ENCODE measurements around the gene ZC3H4. TPM values are rescaled to one million over a fixed set of nuclear protein-coding genes. Genes with fewer than 3 reads are reported as not detected.
A peak's percentile ranks its signal among the peaks of the same experiment; 100 is the strongest.
"Not testable (repeated sequence)": the region's sequence is repeated elsewhere in the genome, so short reads cannot be mapped to it uniquely, and the experiment has no call there.

The ZC3H4 gene
- 9.4 and 9.6 TPM in 2 replicates for total RNA-seq (2014; rRNA removed; shearing (Covaris generic))
- 8.0 and 10.9 TPM in 2 replicates for polyA plus RNA-seq (2014; cell fraction: nucleus; rRNA removed)

DNA sequence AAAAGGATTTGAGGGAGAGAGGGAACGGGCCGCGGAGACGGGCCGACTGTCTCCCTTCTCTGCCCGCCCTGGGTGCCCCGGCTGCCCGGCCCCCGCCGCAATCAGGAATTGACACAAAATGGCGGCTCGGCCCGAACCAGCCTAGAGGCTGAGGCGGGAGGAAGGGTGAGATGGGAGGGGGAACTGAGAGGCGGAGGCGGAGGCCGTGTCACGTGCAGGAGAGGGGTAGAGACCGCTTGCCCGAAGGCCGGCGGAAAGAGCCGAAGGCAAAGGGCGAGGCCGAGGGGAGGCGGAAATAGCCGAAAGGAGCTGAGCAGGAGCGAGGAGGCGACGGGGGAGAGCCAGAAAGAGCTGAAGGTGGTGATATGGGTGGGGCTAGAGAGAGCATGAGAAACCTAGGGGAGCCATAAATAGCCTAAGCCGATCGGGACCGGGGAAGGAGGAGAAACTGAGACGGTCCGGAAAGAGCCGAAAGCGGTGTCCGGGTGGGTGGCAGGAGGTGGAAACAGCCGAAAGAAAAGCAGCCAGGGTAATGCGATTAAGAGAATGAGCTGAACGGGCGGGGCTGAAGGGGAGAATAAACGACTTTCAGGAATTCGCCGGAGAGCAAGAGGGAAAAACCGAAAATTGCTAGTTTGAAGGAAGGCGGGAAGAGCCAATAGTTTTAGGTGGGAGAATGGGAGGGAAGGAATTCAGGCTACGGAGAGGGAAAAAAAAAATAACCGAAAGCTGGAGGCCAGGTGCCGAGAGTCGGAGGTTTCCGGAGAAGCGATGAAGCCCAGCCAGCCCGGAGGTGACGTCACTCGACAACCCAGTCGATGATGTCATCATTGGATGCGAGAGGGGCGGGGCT, at the start of gene ZC3H4:
ZC3H4 (minus strand) TSS at position 780 of the 853 bp plus-strand sequence. CDS start 1,192 bp downstream, outside the sequence.
- peak; percentile 98 for DNase-seq (ENCODE audit: extremely low read depth, low read depth)

DNA sequence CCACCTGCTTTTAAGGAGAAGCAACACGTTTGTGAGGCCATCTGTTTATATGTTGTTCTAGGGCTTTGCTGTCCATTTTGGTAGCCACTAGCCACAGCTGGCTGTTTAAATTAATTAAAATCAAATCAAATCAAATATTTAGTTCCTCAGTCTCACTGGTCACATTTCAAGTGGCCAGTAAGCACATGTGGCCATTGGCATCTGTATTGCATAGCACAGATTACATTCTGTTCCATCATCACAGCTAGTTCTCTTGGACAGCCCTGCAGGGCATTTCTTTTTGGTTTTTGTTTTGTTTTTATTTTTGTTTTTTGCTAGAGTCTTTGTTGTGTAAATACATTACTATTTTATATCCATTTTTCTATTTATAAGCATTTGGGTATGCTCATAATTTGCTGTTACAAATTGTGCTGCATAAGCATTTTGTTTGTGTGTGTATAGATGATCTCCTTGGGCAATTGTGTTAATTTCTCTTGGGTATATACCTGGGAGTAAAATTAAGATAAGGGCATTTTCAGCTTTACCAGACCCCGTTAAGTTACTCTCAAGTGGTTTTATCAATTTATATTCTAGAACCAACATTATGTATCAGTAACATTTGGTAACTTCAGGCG, 48.4 kb upstream of the ZC3H4 start:
- no peak for DNase-seq (ENCODE audit: extremely low read depth, low read depth)

- DNase-seq (ENCODE audit: extremely low read depth, low read depth): no peak
Observed at GRCh38 chr19:47158879-47159503, 45.4 kb upstream of the ZC3H4 start.

- DNase-seq (ENCODE audit: extremely low read depth, low read depth): no peak
Observed at GRCh38 chr19:47158367-47158791, 44.8 kb upstream of the ZC3H4 start.

DNA sequence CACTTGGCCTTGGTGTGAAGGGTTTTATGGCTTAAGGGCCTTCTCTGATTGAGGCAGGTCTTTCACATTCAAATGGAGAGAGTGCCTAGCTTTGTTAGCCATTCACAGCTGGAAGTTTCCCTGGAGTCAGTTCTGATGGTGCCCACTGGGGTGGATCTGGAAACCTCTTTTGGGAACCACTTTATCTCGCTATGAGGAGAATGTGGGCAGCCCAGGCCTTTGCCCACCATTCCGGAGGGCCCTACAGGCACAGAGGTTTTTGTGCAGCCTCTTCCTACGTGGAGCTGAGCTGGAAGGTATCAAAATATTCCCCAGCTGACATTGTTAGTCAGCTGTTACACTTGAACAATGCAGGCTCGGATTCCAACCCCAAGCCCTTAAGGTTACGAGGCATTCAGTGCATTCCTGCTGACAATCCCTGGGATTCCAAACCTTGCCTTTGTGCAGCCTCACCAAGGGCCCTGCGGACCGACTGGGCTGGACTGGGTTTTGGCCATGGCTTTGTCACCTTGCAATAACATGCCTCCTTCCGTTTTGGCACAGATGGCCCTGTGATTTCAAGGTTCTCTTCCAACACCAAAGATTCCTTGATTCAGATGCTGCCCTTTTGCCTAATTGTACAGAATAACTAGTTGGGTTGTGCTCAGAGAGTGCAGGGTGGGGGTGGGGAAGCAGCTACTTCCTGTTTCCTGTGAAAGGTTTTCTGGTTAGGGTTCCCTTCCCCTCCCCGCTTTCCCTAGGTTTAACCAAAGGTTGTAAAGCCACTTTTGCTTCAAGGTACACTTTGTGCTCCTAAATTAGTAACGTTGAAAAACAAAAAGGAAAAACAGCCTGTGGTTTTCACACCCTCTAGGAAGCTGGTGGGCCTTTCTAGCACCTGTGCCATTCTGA, 44.1 kb upstream of the ZC3H4 start:
- DNase-seq (ENCODE audit: extremely low read depth, low read depth): no peak

GRCh38 chr19:47156861-47157430, 43.4 kb upstream of the ZC3H4 start:
- DNase-seq (ENCODE audit: extremely low read depth, low read depth): no peak

GRCh38 chr19:47155148-47155547, 41.6 kb upstream of the ZC3H4 start:
- no peak for DNase-seq (ENCODE audit: extremely low read depth, low read depth)

DNA sequence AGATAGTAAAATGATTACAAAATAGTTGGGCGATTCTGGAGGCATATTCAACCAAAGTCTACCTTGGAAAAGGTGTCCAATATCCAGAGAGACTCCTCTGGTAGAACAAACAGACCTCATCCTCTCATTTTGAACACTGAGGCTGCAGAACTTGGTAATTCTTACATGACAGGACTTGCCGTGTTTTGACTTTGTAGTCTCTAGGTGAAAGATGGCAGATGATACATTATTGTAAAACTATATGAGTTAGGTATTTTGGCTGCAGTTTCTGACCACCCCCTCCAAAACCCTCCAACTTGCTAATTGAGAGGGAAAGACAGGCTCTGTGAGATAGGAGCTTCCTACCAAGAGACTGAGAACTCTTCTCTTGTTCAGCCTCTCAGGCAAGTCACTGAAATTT, 39.7 kb upstream of the ZC3H4 start:
- DNase-seq (ENCODE audit: extremely low read depth, low read depth): no peak

- no peak for DNase-seq (ENCODE audit: extremely low read depth, low read depth)
Observed at GRCh38 chr19:47152632-47153031, 39.1 kb upstream of the ZC3H4 start.

DNA sequence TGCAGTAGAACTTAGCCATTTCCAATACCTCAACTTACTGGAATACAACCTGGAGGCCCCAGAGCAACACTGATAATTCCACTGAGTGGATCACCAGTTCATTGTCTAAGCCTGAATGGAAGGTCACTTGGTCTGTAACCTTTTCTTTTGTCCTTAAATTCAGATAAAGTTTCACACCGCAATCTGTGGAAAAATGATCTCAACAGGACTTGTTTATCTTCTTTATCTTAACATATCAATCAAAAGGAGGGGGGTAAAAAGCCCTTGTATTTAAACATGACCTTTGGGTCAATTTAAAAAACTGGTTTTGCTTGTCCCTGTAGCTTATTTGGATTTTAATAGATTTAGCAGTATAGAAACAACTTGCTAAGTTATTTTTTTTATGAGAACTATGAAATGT, 38.6 kb upstream of the ZC3H4 start:
- no peak for DNase-seq (ENCODE audit: extremely low read depth, low read depth)

DNA sequence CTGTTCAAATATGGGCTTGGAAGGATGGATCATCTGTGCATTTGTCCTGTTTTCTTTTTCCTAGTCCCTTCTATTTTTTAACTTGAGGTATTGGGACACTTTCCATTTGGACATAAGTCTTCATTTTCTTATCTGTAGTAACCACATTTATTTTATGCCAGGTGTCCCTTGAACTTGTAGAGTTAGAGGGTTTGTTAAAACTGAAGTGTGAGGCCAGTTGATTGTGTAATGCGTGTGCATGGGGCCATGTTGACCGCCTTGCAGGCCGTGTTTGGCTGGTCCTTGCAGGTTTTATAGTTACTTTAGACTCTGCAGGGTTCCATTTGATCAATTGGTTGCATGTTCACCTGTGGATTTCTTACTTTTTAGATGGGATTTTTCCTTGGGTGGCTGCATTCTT, 38.1 kb upstream of the ZC3H4 start:
- DNase-seq (ENCODE audit: extremely low read depth, low read depth): no peak

DNA sequence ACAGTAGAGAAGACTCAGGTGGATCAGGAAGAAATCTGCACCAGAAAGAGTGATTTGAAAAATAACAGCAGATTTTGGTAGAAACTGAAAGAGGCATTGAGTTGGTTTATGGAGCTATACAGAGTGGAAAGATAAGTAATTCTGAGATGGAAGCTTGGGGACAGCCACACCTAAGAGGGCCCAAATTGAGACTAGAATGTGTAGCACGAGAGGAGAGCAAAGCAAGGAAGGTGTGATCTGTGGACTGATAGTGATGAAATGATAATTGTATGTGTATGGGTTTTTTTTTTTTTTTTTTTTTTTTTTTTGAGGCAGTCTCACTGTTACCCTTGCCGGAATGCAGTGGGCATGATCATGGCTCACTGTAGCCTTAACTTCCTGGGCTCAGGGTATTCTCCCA, 33.3 kb upstream of the ZC3H4 start:
- no peak for DNase-seq (ENCODE audit: extremely low read depth, low read depth)

GRCh38 chr19:47145639-47146486, 32.3 kb upstream of the ZC3H4 start:
- no peak for DNase-seq (ENCODE audit: extremely low read depth, low read depth)

DNA sequence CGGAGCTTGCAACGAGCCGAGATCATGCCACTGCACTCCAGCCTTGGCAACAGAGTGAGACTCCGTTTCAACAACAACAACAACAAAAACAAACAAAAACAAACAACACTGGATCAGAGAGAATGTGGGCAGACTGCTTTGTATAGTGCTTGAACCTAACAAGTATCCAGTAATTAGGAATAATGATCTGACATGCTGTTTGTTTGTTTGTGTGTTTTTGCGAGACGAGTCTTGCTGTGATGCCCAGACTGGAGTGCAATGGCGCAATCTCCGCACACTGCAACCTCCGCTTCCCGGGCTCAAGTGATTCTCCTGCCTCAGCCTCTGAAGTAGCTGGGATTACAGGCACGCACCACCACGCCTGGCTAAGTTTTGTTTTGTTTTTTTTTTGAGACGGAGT, 31.1 kb upstream of the ZC3H4 start:
- no peak for DNase-seq (ENCODE audit: extremely low read depth, low read depth)

DNA sequence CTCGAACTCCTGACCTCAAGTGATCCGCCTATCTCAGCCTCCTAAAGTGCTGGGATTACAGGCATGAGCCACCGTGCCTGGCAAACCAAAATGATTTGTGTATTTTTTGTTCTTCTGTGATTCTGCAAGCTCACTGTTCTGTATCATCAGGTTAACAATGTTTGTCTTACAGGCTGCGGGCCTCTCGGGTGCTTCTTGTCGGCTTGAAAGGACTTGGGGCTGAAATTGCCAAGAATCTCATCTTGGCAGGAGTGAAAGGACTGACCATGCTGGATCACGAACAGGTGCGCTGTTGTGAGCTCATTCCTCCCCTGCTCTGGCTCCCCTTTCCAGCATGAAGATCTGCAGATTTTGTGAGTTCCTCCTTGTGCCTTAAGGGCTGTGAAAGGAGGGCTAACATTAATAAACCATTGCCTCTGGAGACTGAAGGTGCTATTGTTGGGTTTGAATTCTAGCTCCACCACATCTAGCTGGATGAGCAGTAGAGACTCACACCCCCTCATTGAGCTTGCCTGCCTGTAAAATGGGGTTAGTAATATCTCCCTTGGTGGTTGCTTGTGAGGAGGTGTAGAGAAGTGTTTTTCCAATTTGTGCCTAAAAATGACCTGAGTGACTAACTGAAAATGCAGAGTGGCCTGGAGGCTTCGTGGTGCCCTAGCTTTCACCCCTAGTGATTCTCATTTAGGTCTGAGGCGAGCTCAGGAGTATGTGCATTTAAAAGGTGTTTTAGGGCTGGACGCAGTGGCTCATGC, 29.9 kb upstream of the ZC3H4 start:
- DNase-seq (ENCODE audit: extremely low read depth, low read depth): no peak

- DNase-seq (ENCODE audit: extremely low read depth, low read depth): no peak
Observed at GRCh38 chr19:47142779-47143178, 29.2 kb upstream of the ZC3H4 start.

GRCh38 chr19:47141695-47142094, 28.1 kb upstream of the ZC3H4 start:
- DNase-seq (ENCODE audit: extremely low read depth, low read depth): no peak

DNA sequence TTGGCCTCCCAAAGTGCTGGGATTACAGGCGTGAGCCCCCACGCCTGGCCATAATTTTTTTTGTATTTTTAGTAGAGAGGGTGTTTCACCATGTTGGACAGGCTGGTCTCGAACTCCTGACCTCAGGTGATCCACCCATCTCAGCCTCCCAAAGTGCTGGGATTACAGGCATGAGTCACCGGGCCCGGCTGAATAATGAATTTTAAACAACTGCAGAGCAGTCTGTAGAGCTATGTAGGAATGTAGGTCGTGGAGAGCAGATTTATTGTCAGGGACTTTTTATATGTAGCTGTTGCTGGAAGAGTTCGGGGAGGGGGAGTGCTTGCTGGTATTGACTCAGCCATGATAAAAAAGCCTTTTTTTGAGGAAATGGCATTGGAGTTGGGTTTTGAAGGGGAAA, 27.7 kb upstream of the ZC3H4 start:
- not testable (repeated sequence) for DNase-seq (ENCODE audit: extremely low read depth, low read depth)

GRCh38 chr19:47135156-47135555, 21.6 kb upstream of the ZC3H4 start:
- no peak for DNase-seq (ENCODE audit: extremely low read depth, low read depth)

All from NCI-H460 (cell line).